Hepatocyte (in vitro differentiated cells): ENCODE data around the gene INSRR. TPM values are rescaled to one million over a fixed set of nuclear protein-coding genes. Genes with fewer than 3 reads are reported as not detected.

Source experiments
- DNase-seq: peaks from one replicate; pipeline ENCODE4 v3.0.0-alpha.2; 2016; ENCODE audit warnings: low spot score
- H2AFZ ChIP-seq: fragments of 200-600 bp; sonication (generic); 2 replicates; pipeline ENCODE4 v1.6.0; 2016; ENCODE audit warnings: antibody characterized with exemption, mild to moderate bottlenecking
- H3K27ac ChIP-seq: fragments of 200-600 bp; sonication (generic); 2 replicates; pipeline ENCODE4 v1.5.1; 2016; ENCODE audit warnings: mild to moderate bottlenecking
- H3K27me3 ChIP-seq: fragments of 200-600 bp; sonication (generic); 2 replicates; pipeline ENCODE4 v1.6.1; 2016
- H3K36me3 ChIP-seq: fragments of 200-600 bp; sonication (generic); replicated peaks from 2 replicates; pipeline ENCODE4 v1.5.1; 2016; ENCODE audit warnings: low read depth; ENCODE audit not compliant: insufficient read depth
- H3K4me1 ChIP-seq: fragments of 200-600 bp; sonication (generic); 2 replicates; pipeline ENCODE4 v1.5.1; 2016; ENCODE audit warnings: mild to moderate bottlenecking, moderate library complexity; ENCODE audit not compliant: insufficient read depth
- H3K4me2 ChIP-seq: fragments of 200-600 bp; sonication (generic); 2 replicates; pipeline ENCODE4 v1.6.0; 2016
- H3K4me3 ChIP-seq: fragments of 200-600 bp; sonication (generic); 2 replicates; pipeline ENCODE4 v1.5.1; 2016; ENCODE audit warnings: mild to moderate bottlenecking
- H3K79me2 ChIP-seq: fragments of 200-600 bp; sonication (generic); 2 replicates; pipeline ENCODE4 v1.6.0; 2017; ENCODE audit warnings: mild to moderate bottlenecking
- H3K9me2 ChIP-seq: fragments of 200-600 bp; sonication (generic); replicated peaks from 2 replicates; pipeline ENCODE4 v1.6.0; 2017; ENCODE audit warnings: mild to moderate bottlenecking; ENCODE audit not compliant: insufficient read depth
- H3K9me3 ChIP-seq: fragments of 200-600 bp; sonication (generic); 2 replicates; pipeline ENCODE4 v1.5.1; 2016; ENCODE audit warnings: low read depth, mild to moderate bottlenecking
- H4K20me1 ChIP-seq: fragments of 200-600 bp; sonication (generic); 2 replicates; pipeline ENCODE4 v1.6.0; 2016; ENCODE audit warnings: mild to moderate bottlenecking; ENCODE audit not compliant: insufficient read depth, poor library complexity, severe bottlenecking
- CTCF ChIP-seq: fragments of 200-600 bp; sonication (generic); IDR thresholded peaks from 2 replicates; pipeline ENCODE4 v1.5.1; 2016; ENCODE audit warnings: antibody characterized with exemption, mild to moderate bottlenecking; ENCODE audit not compliant: poor library complexity
- EZH2 ChIP-seq: fragments of 200-600 bp; sonication (generic); IDR thresholded peaks from 2 replicates; pipeline ENCODE4 v1.6.1; 2016; ENCODE audit warnings: antibody characterized with exemption, mild to moderate bottlenecking, borderline replicate concordance
- EZH2phosphoT487 ChIP-seq: fragments of 200-600 bp; sonication (generic); IDR thresholded peaks from one replicate; pipeline ENCODE4 v1.6.1; 2018; ENCODE audit warnings: antibody characterized with exemption, mild to moderate bottlenecking, low read depth, moderate library complexity; ENCODE audit not compliant: unreplicated experiment, severe bottlenecking
- WGBS: methylation state at CpG from one replicate; pipeline ENCODE4 v1.1.6; 2016; ENCODE audit warnings: low lambda C conversion rate; ENCODE audit errors: missing lambda C conversion rate; 5-methylcytosine and 5-hydroxymethylcytosine counted together
- polyA plus RNA-seq: library from polyadenylated mRNA; unstranded; fragments of >200 nt; fragmentation: Nextera tagmentation; extraction: Ambion mirVana; gene quantifications from 2 replicates; pipeline ENCODE4 v1.2.1, GENCODE V29; 2016
- total RNA-seq: library from RNA; depleted of rRNA; stranded (reverse); fragments of >200 nt; gene quantifications from 2 replicates; pipeline ENCODE4 v1.2.3, GENCODE V29; 2014

The INSRR gene
- total and polyA plus RNA-seq, 2 experiments from 2014 or later: not detected

GRCh38 chr1:156887734-156888133 is 28.8 kb upstream of the INSRR start:
- Histone ChIP-seq H3K4me1 (no peaks in the 10 kb centered on the region), H3K4me3 (no peak overlapping the region), H4K20me1 (no peaks in the 10 kb centered on the region), H3K79me2 (no peaks in the 10 kb centered on the region), H3K27ac (no peak overlapping the region), H3K9me3 (no peaks in the 10 kb centered on the region), H3K27me3 (peaks cover 36% of the 10 kb centered on the region), H2AFZ (no peak overlapping the region), H3K4me2 (no peak overlapping the region), H3K36me3 (no peaks in the 10 kb centered on the region), H3K9me2 (no peaks in the 10 kb centered on the region)
- WGBS: 52% methylated on average over 4 of the region's 6 CpGs
- TF ChIP-seq EZH2phosphoT487 (no peak), CTCF (no peak), EZH2 (no peak)
- no peak for DNase-seq

GRCh38 chr1:156887317-156887716 is 28.4 kb upstream of the INSRR start:
- Histone ChIP-seq H4K20me1 (no peaks in the 10 kb centered on the region), H3K4me2 (no peak overlapping the region), H3K36me3 (no peaks in the 10 kb centered on the region), H3K9me2 (no peaks in the 10 kb centered on the region), H3K4me3 (no peak overlapping the region), H3K4me1 (no peaks in the 10 kb centered on the region), H3K27me3 (peaks cover 36% of the 10 kb centered on the region), H2AFZ (no peak overlapping the region), H3K9me3 (no peaks in the 10 kb centered on the region), H3K27ac (no peak overlapping the region), H3K79me2 (no peaks in the 10 kb centered on the region)
- no peak for TF ChIP-seq CTCF
- no peak for TF ChIP-seq EZH2
- no peak for TF ChIP-seq EZH2phosphoT487
- WGBS: 31% methylated on average over 2 of the region's 3 CpGs
- DNase-seq: no peak

- TF ChIP-seq EZH2 (no peak), EZH2phosphoT487 (no peak), CTCF (no peak)
Measured at GRCh38 chr1:156886583-156887281, 27.8 kb upstream of the INSRR start.

More at GRCh38 chr1:156886583-156887281, 27.8 kb upstream of the INSRR start:
- H3K4me2 ChIP-seq: no peak overlapping the region
- no peaks in the 10 kb centered on the region for H3K9me3 ChIP-seq
- H3K4me1 ChIP-seq: no peaks in the 10 kb centered on the region
- peaks cover 36% of the 10 kb centered on the region for H3K27me3 ChIP-seq
- H4K20me1 ChIP-seq: no peaks in the 10 kb centered on the region
- H3K9me2 ChIP-seq: no peaks in the 10 kb centered on the region
- H3K4me3 ChIP-seq: no peak overlapping the region
- no peak for DNase-seq
- WGBS: 38% methylated on average over 5 of the region's 6 CpGs
- no peaks in the 10 kb centered on the region for H3K36me3 ChIP-seq
- H3K27ac ChIP-seq: no peak overlapping the region
- H2AFZ ChIP-seq: no peak overlapping the region
- no peaks in the 10 kb centered on the region for H3K79me2 ChIP-seq
